ENCODE results near the gene ATP2C1.
"Not testable (repeated sequence)": the region's sequence is repeated elsewhere in the genome, so short reads cannot be mapped to it uniquely, and the experiment has no call there.

Gene ATP2C1

DNA sequence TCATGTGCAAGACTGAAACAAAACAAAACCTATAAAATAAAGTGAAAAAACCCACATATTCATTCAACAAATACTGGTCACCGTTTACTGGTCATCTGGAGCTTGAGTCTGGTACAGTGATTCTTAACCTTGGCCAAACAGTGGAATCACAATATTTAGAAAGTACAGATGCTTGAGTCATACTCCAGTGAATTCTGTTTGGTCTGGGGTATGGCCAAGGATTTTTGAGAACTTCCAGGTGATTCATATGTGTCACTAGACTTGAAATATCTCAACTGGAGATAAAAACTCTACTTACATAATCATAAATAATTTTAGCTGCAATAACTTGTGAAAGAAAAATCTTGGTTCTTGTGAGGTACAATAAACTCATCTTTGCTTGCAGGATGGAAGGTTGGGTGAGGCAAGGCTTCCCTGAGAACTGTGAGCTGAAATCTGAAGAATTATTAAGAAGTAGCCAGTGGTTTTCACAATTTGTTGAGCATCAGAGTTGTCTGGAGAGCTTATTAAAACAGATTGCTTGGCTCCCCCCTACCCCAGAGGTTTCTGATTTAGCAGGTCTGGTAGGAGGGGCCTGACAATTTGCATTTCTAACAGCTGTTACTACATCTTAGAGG lies 142.4 kb downstream of the ATP2C1 start:
- DNase-seq (ENCODE audit: low read depth, low spot score): no peak

GRCh38 chr3:131036986-131037385 lies 143.1 kb downstream of the ATP2C1 start:
- DNase-seq (ENCODE audit: low read depth, low spot score): no peak

DNA sequence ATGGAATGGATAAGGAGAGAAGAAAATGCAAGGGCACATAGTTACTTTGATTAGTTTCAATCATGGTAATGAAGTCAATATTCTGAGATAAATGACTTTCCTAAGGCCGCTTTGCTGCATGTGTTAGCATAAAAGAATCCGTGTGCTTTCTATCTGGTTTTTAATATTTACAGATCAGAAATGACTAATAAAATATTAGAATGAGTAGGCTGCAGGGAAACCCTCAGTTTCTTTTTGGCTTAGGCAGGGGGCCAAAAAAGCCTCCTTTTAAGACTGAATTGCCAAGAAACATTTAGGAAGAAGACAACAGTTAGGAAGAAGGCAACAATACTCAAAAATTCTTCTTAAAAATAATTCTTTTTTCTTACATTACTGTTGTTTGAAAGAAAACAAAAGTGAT lies 144.4 kb downstream of the ATP2C1 start:
- DNase-seq (ENCODE audit: low read depth, low spot score): no peak

DNA sequence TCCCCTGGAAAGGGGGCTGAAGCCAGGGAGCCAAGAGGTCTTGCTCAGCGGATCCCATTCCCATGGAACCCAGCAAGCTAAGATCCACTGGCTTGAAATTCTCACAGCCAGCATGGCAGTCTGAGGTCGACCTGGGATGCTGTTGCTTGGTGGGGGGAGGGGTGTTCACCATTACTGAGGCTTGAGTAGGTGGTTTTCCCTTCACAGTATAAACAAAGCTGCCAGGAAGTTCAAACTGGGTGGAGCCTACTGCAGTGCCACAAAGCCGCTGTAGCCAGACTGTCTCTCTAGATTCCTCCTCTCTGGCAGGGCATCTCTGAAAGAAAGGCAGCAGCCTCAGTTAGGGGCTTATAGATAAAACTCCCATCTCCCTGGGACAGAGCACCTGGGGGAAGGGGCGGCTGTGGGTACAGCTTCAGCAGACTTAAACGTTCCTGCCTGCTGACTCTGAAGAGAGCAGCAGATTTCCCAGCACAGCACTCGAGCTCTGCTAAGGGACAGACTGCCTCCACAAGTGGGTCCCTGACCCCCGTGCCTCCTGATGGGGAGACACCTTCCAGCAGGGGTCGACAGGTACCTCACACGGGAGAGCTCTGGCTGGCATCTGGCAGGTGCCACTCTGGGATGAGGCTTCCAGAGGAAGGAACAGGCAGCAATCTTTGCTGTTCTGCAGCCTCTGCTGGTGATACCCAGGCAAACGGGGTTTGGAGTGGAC lies 148.5 kb downstream of the ATP2C1 start:
- not testable (repeated sequence) for DNase-seq (ENCODE audit: low read depth, low spot score)

DNA sequence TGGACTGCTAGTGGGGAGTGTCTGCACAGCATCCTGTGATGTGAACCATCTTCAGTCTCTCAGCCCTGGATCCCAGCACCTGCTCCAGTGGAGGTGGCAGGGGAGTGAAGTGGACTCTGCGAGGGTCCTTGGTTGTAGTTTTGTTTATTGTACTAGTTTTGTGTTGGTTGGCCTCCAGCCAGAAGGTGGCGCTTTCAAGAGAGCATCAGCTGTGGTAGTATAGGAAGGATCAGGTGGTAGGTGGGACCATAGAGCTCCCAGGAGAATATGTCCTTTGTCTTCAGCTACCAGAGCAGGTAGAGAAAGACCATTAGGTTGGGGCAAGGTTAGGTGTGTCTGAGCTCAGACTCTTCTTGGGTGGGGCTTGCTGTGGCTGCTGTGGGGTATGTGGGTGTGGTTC lies 153.7 kb downstream of the ATP2C1 start:
- DNase-seq (ENCODE audit: low read depth, low spot score): no peak

- DNase-seq (ENCODE audit: low read depth, low spot score): no peak
Measured at GRCh38 chr3:131048030-131048429, 154.1 kb downstream of the ATP2C1 start.

- no peak for DNase-seq (ENCODE audit: low read depth, low spot score)
Measured at GRCh38 chr3:131050001-131050400, 156.1 kb downstream of the ATP2C1 start.

- no peak for DNase-seq (ENCODE audit: low read depth, low spot score)
Measured at GRCh38 chr3:131053043-131053859, 159.4 kb downstream of the ATP2C1 start.
